IMR-90 (cell line): Measurements from ENCODE around the gene STIM1. TPM values are rescaled to one million over a fixed set of nuclear protein-coding genes. Genes with fewer than 3 reads are reported as not detected.

Source experiments
- ATAC-seq: fragments of 200-7000 bp; cut with Tn5 transposase; 2 replicates; pipeline ENCODE4 v1.9.1; 2020; ENCODE audit warnings: low read depth, mild to moderate bottlenecking, moderate library complexity
- BruUV-seq: library from RNA; stranded (reverse); fragments of 400-500 nt; replicated peaks from 2 replicates; lab custom pipeline; 2021; lab: Mats Ljungman, UMichigan
- CTCF ChIA-PET: fragments of 300-600 bp; formaldehyde crosslinking; extraction: SDS; loops from one replicate; lab custom pipeline; 2021; ENCODE audit warnings: antibody characterized with exemption; lab: Yijun Ruan, JAX
- POLR2A ChIA-PET: fragments of 300-600 bp; sonication (Branson Sonifier 250); formaldehyde crosslinking; loops from one replicate; lab custom pipeline; 2022; ENCODE audit warnings: antibody characterized with exemption; ENCODE audit not compliant: unreplicated experiment; lab: Charles Lee
- DNase-seq: peaks from one replicate; pipeline ENCODE4 v3.0.0; 2013
- H2AFZ ChIP-seq: replicated peaks from 2 replicates; pipeline ENCODE3; 2013; ENCODE audit warnings: low read length, mild to moderate bottlenecking; ENCODE audit not compliant: poor library complexity
- H2AK5ac ChIP-seq: 2 replicates; pipeline ENCODE4 v1.6.1; 2013; ENCODE audit warnings: low read depth, low read length, inconsistent platforms
- H2AK9ac ChIP-seq: replicated peaks from 2 replicates; pipeline ENCODE3; 2013; ENCODE audit warnings: mild to moderate bottlenecking, low read depth, low read length, moderate library complexity; ENCODE audit not compliant: poor library complexity
- H2BK120ac ChIP-seq: 2 replicates; pipeline ENCODE4 v1.6.1; 2013; ENCODE audit warnings: low read depth, low read length, inconsistent platforms
- H2BK15ac ChIP-seq: 3 replicates; pipeline ENCODE4 v1.6.1; 2013; ENCODE audit warnings: low read depth, low read length, inconsistent platforms
- H2BK20ac ChIP-seq: 2 replicates; pipeline ENCODE4 v1.6.1; 2013; ENCODE audit warnings: low read depth, mild to moderate bottlenecking, inconsistent platforms, low read length, moderate library complexity
- H2BK5ac ChIP-seq: 2 replicates; pipeline ENCODE4 v1.6.1; 2013; ENCODE audit warnings: mild to moderate bottlenecking, low read depth, low read length, inconsistent platforms; ENCODE audit not compliant: poor library complexity, severe bottlenecking
- H3K14ac ChIP-seq: replicated peaks from 2 replicates; pipeline ENCODE4 v1.6.1; 2013; ENCODE audit warnings: low read depth, low read length, inconsistent platforms
- H3K18ac ChIP-seq: 2 replicates; pipeline ENCODE4 v1.6.1; 2013; ENCODE audit warnings: low read depth, low read length, control low read depth
- H3K23ac ChIP-seq: 2 replicates; pipeline ENCODE4 v1.6.1; 2013; ENCODE audit warnings: low read depth, low read length, inconsistent platforms
- H3K27ac ChIP-seq: 2 replicates; pipeline ENCODE4 v1.5.1; 2013; ENCODE audit warnings: mild to moderate bottlenecking, control low read depth, low read length; ENCODE audit not compliant: insufficient read depth
- H3K27me3 ChIP-seq: 2 replicates; pipeline ENCODE4 v1.6.1; 2013; ENCODE audit warnings: low read length; ENCODE audit not compliant: control insufficient read depth, insufficient read depth
- H3K36me3 ChIP-seq: 2 replicates; pipeline ENCODE4 v1.6.1; 2013; ENCODE audit warnings: low read length, mixed read lengths; ENCODE audit not compliant: control insufficient read depth, insufficient read depth
- H3K4ac ChIP-seq: 2 replicates; pipeline ENCODE4 v1.6.1; 2013; ENCODE audit warnings: low read depth, low read length, inconsistent platforms
- H3K4me1 ChIP-seq: 2 replicates; pipeline ENCODE4 v1.6.1; 2013; ENCODE audit warnings: low read length, mixed read lengths; ENCODE audit not compliant: control insufficient read depth, insufficient read depth
- H3K4me2 ChIP-seq: 2 replicates; pipeline ENCODE4 v1.6.1; 2013; ENCODE audit warnings: low read depth, mild to moderate bottlenecking, control low read depth, low read length, moderate library complexity
- H3K4me3 ChIP-seq: 2 replicates; pipeline ENCODE4 v1.5.1; 2013; ENCODE audit warnings: low read depth, mild to moderate bottlenecking, control low read depth, low read length, moderate library complexity; ENCODE audit not compliant: insufficient read depth
- H3K56ac ChIP-seq: 2 replicates; pipeline ENCODE4 v1.6.1; 2013; ENCODE audit warnings: low read length, inconsistent platforms; ENCODE audit not compliant: insufficient read depth; ENCODE audit errors: extremely low read depth
- H3K79me1 ChIP-seq, 2 experiments: 2 replicates each; pipeline ENCODE4 v1.6.1; 2013; ENCODE audit warnings: low read length in 2 of 2, inconsistent platforms in 1 of 2, low read depth in 1 of 2
- H3K9ac ChIP-seq: 2 replicates; pipeline ENCODE4 v1.6.1; 2013; ENCODE audit warnings: low read depth, low read length, control low read depth
- H3K9me1 ChIP-seq: 2 replicates; pipeline ENCODE4 v1.6.1; 2013; ENCODE audit warnings: low read length, inconsistent platforms; ENCODE audit not compliant: insufficient read depth
- H3K9me3 ChIP-seq: 2 replicates; pipeline ENCODE4 v1.6.1; 2013; ENCODE audit warnings: low read length; ENCODE audit not compliant: control insufficient read depth, insufficient read depth
- H4K20me1 ChIP-seq: 2 replicates; pipeline ENCODE4 v1.6.1; 2013; ENCODE audit warnings: low read length, inconsistent platforms; ENCODE audit not compliant: insufficient read depth
- H4K5ac ChIP-seq: 2 replicates; pipeline ENCODE4 v1.6.1; 2013; ENCODE audit warnings: mild to moderate bottlenecking, low read depth, low read length, control low read depth
- H4K8ac ChIP-seq, 2 experiments: 2 replicates each; pipeline ENCODE4 v1.6.1; 2013; ENCODE audit warnings: low read depth in 2 of 2, low read length in 2 of 2, control low read depth in 1 of 2, inconsistent platforms in 1 of 2
- H4K91ac ChIP-seq: 2 replicates; pipeline ENCODE4 v1.6.1; 2013; ENCODE audit warnings: low read depth, low read length, inconsistent platforms; ENCODE audit not compliant: insufficient read depth
- CHD1 ChIP-seq: IDR thresholded peaks from 2 replicates; pipeline ENCODE4 v1.6.1; 2012; ENCODE audit warnings: low read depth, low read length, improper control_type of control experiment
- CTCF ChIP-seq: conservative IDR thresholded peaks from 2 replicates; pipeline ENCODE4 v1.5.1; 2012; ENCODE audit warnings: mild to moderate bottlenecking, low read depth, low read length, improper control_type of control experiment
- FOS ChIP-seq: fragments of 150-350 bp; IDR thresholded peaks from 2 replicates; pipeline ENCODE4 v1.6.1; 2016; ENCODE audit warnings: low read depth, low read length
- MAZ ChIP-seq: IDR thresholded peaks from 2 replicates; pipeline ENCODE4 v1.6.1; 2012; ENCODE audit warnings: low read depth, mild to moderate bottlenecking, low read length, improper control_type of control experiment, moderate library complexity, borderline replicate concordance
- RAD21 ChIP-seq: IDR thresholded peaks from 2 replicates; pipeline ENCODE4 v1.6.1; 2012; ENCODE audit warnings: low read length, improper control_type of control experiment
- RFX5 ChIP-seq: IDR thresholded peaks from 2 replicates; pipeline ENCODE4 v1.8.0; 2012; ENCODE audit warnings: low read depth, mild to moderate bottlenecking, low read length, moderate library complexity
- SMC3 ChIP-seq: fragments of 150-350 bp; IDR thresholded peaks from 2 replicates; pipeline ENCODE4 v1.6.1; 2016; ENCODE audit warnings: low read depth, mild to moderate bottlenecking, antibody characterized with exemption, low read length, moderate library complexity
- WGBS, 2 experiments: methylation state at CpG; one replicate each; pipeline versions ENCODE4 v1.1.5 to v1.1.7; 2013; ENCODE audit warnings: missing lambda C conversion rate in 2 of 2; ENCODE audit not compliant: insufficient read length in 1 of 2; ENCODE audit errors: extremely low coverage in 2 of 2; 5-methylcytosine and 5-hydroxymethylcytosine counted together
- dilution Hi-C: fragments of 300-500 bp; cut with HindIII; formaldehyde crosslinking; loops from one replicate; pipeline ENCODE4 v1.14.3; 2018; ENCODE audit warnings: low sequenced_read_pairs; ENCODE audit not compliant: unreplicated experiment
- in situ Hi-C: fragments of 300-500 bp; cut with MboI; formaldehyde crosslinking; loops from 3 replicates; pipeline ENCODE4 v1.14.3; 2019; ENCODE audit warnings: low sequenced_read_pairs, inconsistent platforms, mixed read lengths
- intact Hi-C: fragments of 100-400 bp; cut with micrococcal nuclease; formaldehyde crosslinking; loops from 2 replicates; pipeline ENCODE4 v1.10.0; 2022
- polyA plus RNA-seq, 3 experiments: library from polyadenylated mRNA; depleted of rRNA; stranded (reverse); fragments of >200 nt; gene quantifications; 2 replicates each; pipeline ENCODE4 v1.2.3, GENCODE V29; 2012; ENCODE audit warnings: low replicate concordance in 1 of 3
- total RNA-seq: library from RNA; depleted of rRNA; stranded (reverse); fragments of >200 nt; gene quantifications from 2 replicates; pipeline ENCODE4 v1.2.3, GENCODE V29; 2012

STIM1 gene
- total and polyA plus RNA-seq, 2 of the 4 experiments (the other 2 are of a cell fraction): 17.9 to 23.0 TPM

- Histone ChIP-seq H4K8ac (no peak overlapping the region), H2BK120ac (no peak overlapping the region), H3K27me3 (no peaks in the 10 kb centered on the region), H2AFZ (no peak overlapping the region), H3K56ac (no peak overlapping the region), H2AK9ac (no peak overlapping the region), H3K9me1 (peaks cover 34% of the 10 kb centered on the region), H3K18ac (no peak overlapping the region), H3K4ac (no peak overlapping the region), H3K4me1 (peaks cover 4% of the 10 kb centered on the region), H3K4me2 (no peak overlapping the region), H2BK5ac (no peak overlapping the region), H3K9me3 (no peaks in the 10 kb centered on the region), H3K79me1 (peaks cover 29 to 62% of the 10 kb centered on the region in 2 experiments), H3K36me3 (peaks cover 41% of the 10 kb centered on the region), H3K23ac (no peak overlapping the region), H2AK5ac (no peak overlapping the region), H2BK15ac (no peak overlapping the region), H3K14ac (no peak overlapping the region), H3K27ac (no peak overlapping the region), H3K9ac (no peak overlapping the region), H4K5ac (no peak overlapping the region), H4K20me1 (peaks cover 45% of the 10 kb centered on the region), H4K91ac (no peak overlapping the region), H3K4me3 (no peak overlapping the region), H2BK20ac (no peak overlapping the region)
- WGBS, 2 experiments: 95% methylated on average over 14 of the region's 35 CpGs; no CpG with 5 or more reads in 1 of the 2 experiments
- ATAC-seq: no peak
- intact Hi-C loops: no loop called here
- dilution Hi-C loops: no loop called here
- TF ChIP-seq CTCF: no peak
- no peak for TF ChIP-seq SMC3
- no peak for TF ChIP-seq RAD21
- TF ChIP-seq FOS: no peak
- no peak for TF ChIP-seq RFX5
- TF ChIP-seq MAZ: no peak
- no peak for TF ChIP-seq CHD1
- POLR2A ChIA-PET: no interaction called here
- no peak for DNase-seq
- in situ Hi-C loops: no loop called here
- CTCF ChIA-PET: interaction anchor here (1.2 kb wide), 1 partner anchor 14 kb away, joined by 3 read pairs; no protein-coding TSS in a partner anchor
- TSS peak; percentile 63 for BruUV-seq
These were observed 27.9 kb upstream of the STIM1 start for GRCh38 chr11:3827434-3828186.
